IMR-90 (cell line): Measurements from ENCODE around the gene NRXN2. TPM values are rescaled to one million over a fixed set of nuclear protein-coding genes. Genes with fewer than 3 reads are reported as not detected.

Source experiments
- ATAC-seq: fragments of 200-7000 bp; cut with Tn5 transposase; 2 replicates; pipeline ENCODE4 v1.9.1; 2020; ENCODE audit warnings: low read depth, mild to moderate bottlenecking, moderate library complexity
- BruUV-seq: library from RNA; stranded (reverse); fragments of 400-500 nt; replicated peaks from 2 replicates; lab custom pipeline; 2021; lab: Mats Ljungman, UMichigan
- CTCF ChIA-PET: fragments of 300-600 bp; formaldehyde crosslinking; extraction: SDS; loops from one replicate; lab custom pipeline; 2021; ENCODE audit warnings: antibody characterized with exemption; lab: Yijun Ruan, JAX
- POLR2A ChIA-PET: fragments of 300-600 bp; sonication (Branson Sonifier 250); formaldehyde crosslinking; loops from one replicate; lab custom pipeline; 2022; ENCODE audit warnings: antibody characterized with exemption; ENCODE audit not compliant: unreplicated experiment; lab: Charles Lee
- DNase-seq: peaks from one replicate; pipeline ENCODE4 v3.0.0; 2013
- H2AFZ ChIP-seq: replicated peaks from 2 replicates; pipeline ENCODE3; 2013; ENCODE audit warnings: low read length, mild to moderate bottlenecking; ENCODE audit not compliant: poor library complexity
- H2AK5ac ChIP-seq: 2 replicates; pipeline ENCODE4 v1.6.1; 2013; ENCODE audit warnings: low read depth, low read length, inconsistent platforms
- H2AK9ac ChIP-seq: replicated peaks from 2 replicates; pipeline ENCODE3; 2013; ENCODE audit warnings: mild to moderate bottlenecking, low read depth, low read length, moderate library complexity; ENCODE audit not compliant: poor library complexity
- H2BK120ac ChIP-seq: 2 replicates; pipeline ENCODE4 v1.6.1; 2013; ENCODE audit warnings: low read depth, low read length, inconsistent platforms
- H2BK15ac ChIP-seq: 3 replicates; pipeline ENCODE4 v1.6.1; 2013; ENCODE audit warnings: low read depth, low read length, inconsistent platforms
- H2BK20ac ChIP-seq: 2 replicates; pipeline ENCODE4 v1.6.1; 2013; ENCODE audit warnings: low read depth, mild to moderate bottlenecking, inconsistent platforms, low read length, moderate library complexity
- H2BK5ac ChIP-seq: 2 replicates; pipeline ENCODE4 v1.6.1; 2013; ENCODE audit warnings: mild to moderate bottlenecking, low read depth, low read length, inconsistent platforms; ENCODE audit not compliant: poor library complexity, severe bottlenecking
- H3K14ac ChIP-seq: replicated peaks from 2 replicates; pipeline ENCODE4 v1.6.1; 2013; ENCODE audit warnings: low read depth, low read length, inconsistent platforms
- H3K18ac ChIP-seq: 2 replicates; pipeline ENCODE4 v1.6.1; 2013; ENCODE audit warnings: low read depth, low read length, control low read depth
- H3K23ac ChIP-seq: 2 replicates; pipeline ENCODE4 v1.6.1; 2013; ENCODE audit warnings: low read depth, low read length, inconsistent platforms
- H3K27ac ChIP-seq: 2 replicates; pipeline ENCODE4 v1.5.1; 2013; ENCODE audit warnings: mild to moderate bottlenecking, control low read depth, low read length; ENCODE audit not compliant: insufficient read depth
- H3K27me3 ChIP-seq: 2 replicates; pipeline ENCODE4 v1.6.1; 2013; ENCODE audit warnings: low read length; ENCODE audit not compliant: control insufficient read depth, insufficient read depth
- H3K36me3 ChIP-seq: 2 replicates; pipeline ENCODE4 v1.6.1; 2013; ENCODE audit warnings: low read length, mixed read lengths; ENCODE audit not compliant: control insufficient read depth, insufficient read depth
- H3K4ac ChIP-seq: 2 replicates; pipeline ENCODE4 v1.6.1; 2013; ENCODE audit warnings: low read depth, low read length, inconsistent platforms
- H3K4me1 ChIP-seq: 2 replicates; pipeline ENCODE4 v1.6.1; 2013; ENCODE audit warnings: low read length, mixed read lengths; ENCODE audit not compliant: control insufficient read depth, insufficient read depth
- H3K4me2 ChIP-seq: 2 replicates; pipeline ENCODE4 v1.6.1; 2013; ENCODE audit warnings: low read depth, mild to moderate bottlenecking, control low read depth, low read length, moderate library complexity
- H3K4me3 ChIP-seq: 2 replicates; pipeline ENCODE4 v1.5.1; 2013; ENCODE audit warnings: low read depth, mild to moderate bottlenecking, control low read depth, low read length, moderate library complexity; ENCODE audit not compliant: insufficient read depth
- H3K56ac ChIP-seq: 2 replicates; pipeline ENCODE4 v1.6.1; 2013; ENCODE audit warnings: low read length, inconsistent platforms; ENCODE audit not compliant: insufficient read depth; ENCODE audit errors: extremely low read depth
- H3K79me1 ChIP-seq, 2 experiments: 2 replicates each; pipeline ENCODE4 v1.6.1; 2013; ENCODE audit warnings: low read length in 2 of 2, inconsistent platforms in 1 of 2, low read depth in 1 of 2
- H3K9ac ChIP-seq: 2 replicates; pipeline ENCODE4 v1.6.1; 2013; ENCODE audit warnings: low read depth, low read length, control low read depth
- H3K9me1 ChIP-seq: 2 replicates; pipeline ENCODE4 v1.6.1; 2013; ENCODE audit warnings: low read length, inconsistent platforms; ENCODE audit not compliant: insufficient read depth
- H3K9me3 ChIP-seq: 2 replicates; pipeline ENCODE4 v1.6.1; 2013; ENCODE audit warnings: low read length; ENCODE audit not compliant: control insufficient read depth, insufficient read depth
- H4K20me1 ChIP-seq: 2 replicates; pipeline ENCODE4 v1.6.1; 2013; ENCODE audit warnings: low read length, inconsistent platforms; ENCODE audit not compliant: insufficient read depth
- H4K5ac ChIP-seq: 2 replicates; pipeline ENCODE4 v1.6.1; 2013; ENCODE audit warnings: mild to moderate bottlenecking, low read depth, low read length, control low read depth
- H4K8ac ChIP-seq, 2 experiments: 2 replicates each; pipeline ENCODE4 v1.6.1; 2013; ENCODE audit warnings: low read depth in 2 of 2, low read length in 2 of 2, control low read depth in 1 of 2, inconsistent platforms in 1 of 2
- H4K91ac ChIP-seq: 2 replicates; pipeline ENCODE4 v1.6.1; 2013; ENCODE audit warnings: low read depth, low read length, inconsistent platforms; ENCODE audit not compliant: insufficient read depth
- FOS ChIP-seq: fragments of 150-350 bp; IDR thresholded peaks from 2 replicates; pipeline ENCODE4 v1.6.1; 2016; ENCODE audit warnings: low read depth, low read length
- MXI1 ChIP-seq: IDR thresholded peaks from 2 replicates; pipeline ENCODE4 v1.6.1; 2012; ENCODE audit warnings: low read depth, mild to moderate bottlenecking, low read length, moderate library complexity, borderline replicate concordance
- POLR2A ChIP-seq: IDR thresholded peaks from 2 replicates; pipeline ENCODE4 v1.6.1; 2012; ENCODE audit warnings: mild to moderate bottlenecking, low read depth, low read length
- RAD21 ChIP-seq: IDR thresholded peaks from 2 replicates; pipeline ENCODE4 v1.6.1; 2012; ENCODE audit warnings: low read length, improper control_type of control experiment
- RCOR1 ChIP-seq: IDR thresholded peaks from 2 replicates; pipeline ENCODE4 v1.6.1; 2012; ENCODE audit warnings: mild to moderate bottlenecking, low read length, improper control_type of control experiment; ENCODE audit not compliant: insufficient replicate concordance
- SMC3 ChIP-seq: fragments of 150-350 bp; IDR thresholded peaks from 2 replicates; pipeline ENCODE4 v1.6.1; 2016; ENCODE audit warnings: low read depth, mild to moderate bottlenecking, antibody characterized with exemption, low read length, moderate library complexity
- WGBS, 2 experiments: methylation state at CpG; one replicate each; pipeline versions ENCODE4 v1.1.5 to v1.1.7; 2013; ENCODE audit warnings: missing lambda C conversion rate in 2 of 2; ENCODE audit not compliant: insufficient read length in 1 of 2; ENCODE audit errors: extremely low coverage in 2 of 2; 5-methylcytosine and 5-hydroxymethylcytosine counted together
- dilution Hi-C: fragments of 300-500 bp; cut with HindIII; formaldehyde crosslinking; loops from one replicate; pipeline ENCODE4 v1.14.3; 2018; ENCODE audit warnings: low sequenced_read_pairs; ENCODE audit not compliant: unreplicated experiment
- in situ Hi-C: fragments of 300-500 bp; cut with MboI; formaldehyde crosslinking; loops from 3 replicates; pipeline ENCODE4 v1.14.3; 2019; ENCODE audit warnings: low sequenced_read_pairs, inconsistent platforms, mixed read lengths
- intact Hi-C: fragments of 100-400 bp; cut with micrococcal nuclease; formaldehyde crosslinking; loops from 2 replicates; pipeline ENCODE4 v1.10.0; 2022
- polyA plus RNA-seq, 3 experiments: library from polyadenylated mRNA; depleted of rRNA; stranded (reverse); fragments of >200 nt; gene quantifications; 2 replicates each; pipeline ENCODE4 v1.2.3, GENCODE V29; 2012; ENCODE audit warnings: low replicate concordance in 1 of 3
- total RNA-seq: library from RNA; depleted of rRNA; stranded (reverse); fragments of >200 nt; gene quantifications from 2 replicates; pipeline ENCODE4 v1.2.3, GENCODE V29; 2012
- TF ChIP-seq, protein P1 (sequence below): fragments of 150-350 bp; IDR thresholded peaks from 2 replicates; pipeline ENCODE4 v1.6.1; 2016; ENCODE audit warnings: low read depth, mild to moderate bottlenecking, low read length, moderate library complexity, borderline replicate concordance
- TF ChIP-seq, protein P2 (sequence below): fragments of 150-350 bp; IDR thresholded peaks from 2 replicates; pipeline ENCODE4 v1.6.1; 2017; ENCODE audit warnings: mild to moderate bottlenecking, antibody characterized with exemption, low read length, low read depth

NRXN2 gene
- total and polyA plus RNA-seq, 2 of the 4 experiments (the other 2 are of a cell fraction), result 0.18 to 0.22 TPM

DNA sequence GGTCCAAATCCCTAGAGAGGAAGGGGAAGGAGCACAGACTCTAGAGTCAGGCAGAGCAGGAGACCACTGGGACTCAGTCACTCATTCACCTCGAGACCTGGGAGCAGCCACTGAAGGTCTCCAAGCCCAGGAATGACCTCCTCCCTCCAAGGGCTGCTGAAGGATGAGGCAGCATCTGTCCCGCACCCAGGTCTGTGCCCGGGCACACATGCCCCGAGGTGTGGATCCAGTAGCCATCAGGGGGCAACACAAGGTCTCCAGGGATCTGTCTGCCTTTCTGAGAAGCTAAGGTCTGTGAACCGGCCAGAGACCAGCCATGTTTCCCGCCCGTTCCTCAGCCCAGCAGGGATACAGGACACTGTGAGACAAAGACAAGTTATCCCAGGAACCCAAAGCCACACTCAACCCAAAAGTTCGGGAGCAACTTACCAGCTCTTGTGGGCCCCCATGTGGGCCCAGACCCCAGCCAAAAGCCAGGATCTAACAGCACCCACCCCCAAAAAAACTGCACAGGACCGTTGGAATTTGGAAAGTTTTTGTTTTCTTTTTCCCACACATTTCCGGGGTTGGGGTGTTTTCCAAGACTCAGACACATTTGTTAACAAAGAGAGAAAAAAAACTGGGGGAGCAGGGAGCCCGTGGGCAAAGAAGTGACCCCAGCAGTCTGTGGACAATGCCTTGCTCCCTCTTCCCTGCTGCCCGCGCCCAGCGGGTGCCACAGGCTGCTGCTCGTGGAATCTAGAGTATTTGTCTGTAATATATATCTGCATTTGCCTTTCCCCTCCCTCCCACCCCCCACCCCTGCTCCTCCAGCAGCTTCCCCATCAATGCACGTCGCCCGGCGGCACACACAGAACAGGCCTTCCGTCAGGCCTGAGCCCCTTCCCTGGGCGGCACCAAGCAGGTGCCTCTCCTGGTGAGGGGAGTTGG lies 117.1 kb downstream of the NRXN2 start (continued):
- TF ChIP-seq, protein P1, sequence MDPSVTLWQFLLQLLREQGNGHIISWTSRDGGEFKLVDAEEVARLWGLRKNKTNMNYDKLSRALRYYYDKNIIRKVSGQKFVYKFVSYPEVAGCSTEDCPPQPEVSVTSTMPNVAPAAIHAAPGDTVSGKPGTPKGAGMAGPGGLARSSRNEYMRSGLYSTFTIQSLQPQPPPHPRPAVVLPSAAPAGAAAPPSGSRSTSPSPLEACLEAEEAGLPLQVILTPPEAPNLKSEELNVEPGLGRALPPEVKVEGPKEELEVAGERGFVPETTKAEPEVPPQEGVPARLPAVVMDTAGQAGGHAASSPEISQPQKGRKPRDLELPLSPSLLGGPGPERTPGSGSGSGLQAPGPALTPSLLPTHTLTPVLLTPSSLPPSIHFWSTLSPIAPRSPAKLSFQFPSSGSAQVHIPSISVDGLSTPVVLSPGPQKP, result no peak

DNA sequence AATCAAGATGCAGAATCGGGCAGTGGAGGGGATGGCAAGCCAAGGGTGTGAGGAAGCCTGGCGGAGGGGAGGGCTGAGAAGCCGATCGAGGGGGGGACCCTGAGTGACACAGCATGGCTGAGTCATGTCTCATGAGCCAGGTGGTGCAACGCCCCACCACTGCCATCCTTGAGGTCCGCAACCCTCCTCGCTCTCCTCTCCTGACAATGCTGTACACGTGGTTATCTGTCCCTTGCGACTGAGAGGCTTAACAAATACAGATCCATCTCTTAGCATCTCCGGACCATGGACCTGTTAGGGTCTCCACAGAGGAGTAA lies 117.8 kb downstream of the NRXN2 start:
- Histone ChIP-seq H3K4me1 (no peaks in the 10 kb centered on the region), H2BK20ac (no peak overlapping the region), H3K23ac (no peak overlapping the region), H4K91ac (no peak overlapping the region), H3K9ac (no peak overlapping the region), H3K4ac (no peak overlapping the region), H2AFZ (no peak overlapping the region), H4K5ac (no peak overlapping the region), H2BK15ac (no peak overlapping the region), H3K18ac (no peak overlapping the region), H2BK5ac (no peak overlapping the region), H2AK9ac (no peak overlapping the region), H3K56ac (no peak overlapping the region), H3K4me2 (no peak overlapping the region), H3K9me1 (no peaks in the 10 kb centered on the region), H3K36me3 (no peaks in the 10 kb centered on the region), H4K20me1 (no peaks in the 10 kb centered on the region), H3K27me3 (peaks cover 56% of the 10 kb centered on the region), H3K4me3 (no peak overlapping the region), H3K27ac (no peak overlapping the region), H3K14ac (no peak overlapping the region), H4K8ac (no peak overlapping the region), H3K79me1 (no peaks in the 10 kb centered on the region), H2AK5ac (no peak overlapping the region), H2BK120ac (no peak overlapping the region), H3K9me3 (no peaks in the 10 kb centered on the region)
- BruUV-seq, result no TSS peak
- CTCF ChIA-PET, result no interaction called here
- WGBS, 2 experiments, result 48% methylated on average over 4 of the region's 10 CpGs; no CpG with 5 or more reads in 1 of the 2 experiments
- no peak for TF ChIP-seq RCOR1
- TF ChIP-seq POLR2A, result no peak
- TF ChIP-seq, protein P2, sequence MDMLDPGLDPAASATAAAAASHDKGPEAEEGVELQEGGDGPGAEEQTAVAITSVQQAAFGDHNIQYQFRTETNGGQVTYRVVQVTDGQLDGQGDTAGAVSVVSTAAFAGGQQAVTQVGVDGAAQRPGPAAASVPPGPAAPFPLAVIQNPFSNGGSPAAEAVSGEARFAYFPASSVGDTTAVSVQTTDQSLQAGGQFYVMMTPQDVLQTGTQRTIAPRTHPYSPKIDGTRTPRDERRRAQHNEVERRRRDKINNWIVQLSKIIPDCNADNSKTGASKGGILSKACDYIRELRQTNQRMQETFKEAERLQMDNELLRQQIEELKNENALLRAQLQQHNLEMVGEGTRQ, result no peak
- TF ChIP-seq MXI1, result no peak
- TF ChIP-seq FOS, result no peak
- TF ChIP-seq RAD21, result no peak
- no peak for TF ChIP-seq SMC3
- ATAC-seq, result no peak
- no peak for DNase-seq
- POLR2A ChIA-PET, result no interaction called here
- in situ Hi-C loops (no loop called here), dilution Hi-C loops (no loop called here), intact Hi-C loops (no loop called here)
